B cell (primary cell): ENCODE measurements around the gene ACSS1. TPM values are rescaled to one million over a fixed set of nuclear protein-coding genes. Genes with fewer than 3 reads are reported as not detected.

Experiments
- ATAC-seq: fragments of 200-7000 bp; cut with Tn5 transposase; one replicate; pipeline ENCODE4 v1.10.0; 2021; ENCODE audit warnings: low read depth, mild to moderate bottlenecking, moderate number of reproducible peaks, moderate library complexity
- CTCF ChIA-PET: fragments of 350-600 bp; sonication (Branson Sonifier 250); formaldehyde crosslinking; loops from one replicate; lab custom pipeline; 2021; ENCODE audit warnings: antibody characterized with exemption, inconsistent platforms; lab: Charles Lee
- POLR2A ChIA-PET: fragments of 350-600 bp; sonication (Branson Sonifier 250); formaldehyde crosslinking; loops from one replicate; lab custom pipeline; 2021; ENCODE audit warnings: antibody characterized with exemption; lab: Charles Lee
- DNase-seq: peaks from one replicate; pipeline ENCODE4 v3.0.0; 2013
- H2AFZ ChIP-seq: 2 replicates; pipeline ENCODE4 v1.6.1; 2012; ENCODE audit warnings: mild to moderate bottlenecking, low read depth, low read length; ENCODE audit not compliant: insufficient read depth, poor library complexity, severe bottlenecking
- H3K27ac ChIP-seq, 2 donors: 1 replicate in 1 of 2; 2 replicates in 1 of 2; pipeline ENCODE4 v1.5.1; 2012 to 2013; ENCODE audit warnings: low read length in 2 of 2, mild to moderate bottlenecking in 2 of 2, moderate library complexity in 1 of 2
- H3K27me3 ChIP-seq, 4 experiments: fragments of 200-600 bp in 1 of 4; sonication (generic) in 1 of 4; replicated peaks in 1 of 4; 1 replicate in 2 of 4; 2 replicates in 2 of 4; pipeline versions ENCODE4 v1.6.1 to v1.7.0; 2013 to 2016; ENCODE audit warnings: low read length in 3 of 4, mild to moderate bottlenecking in 2 of 4, mixed read lengths in 1 of 4, moderate library complexity in 1 of 4; ENCODE audit not compliant: insufficient read depth in 4 of 4, control insufficient read depth in 3 of 4; ENCODE audit errors: control extremely low read depth in 1 of 4
- H3K36me3 ChIP-seq, 2 experiments: replicated peaks in 1 of 2; 1 replicate in 1 of 2; 2 replicates in 1 of 2; pipeline versions ENCODE4 v1.6.1 to v1.7.1; 2013; ENCODE audit warnings: low read length in 1 of 2; ENCODE audit not compliant: insufficient read depth in 2 of 2, control insufficient read depth in 1 of 2; ENCODE audit errors: control extremely low read depth in 1 of 2, extremely low read depth in 1 of 2
- H3K4me1 ChIP-seq, 2 donors: fragments of 200-600 bp in 1 of 2; sonication (generic) in 1 of 2; 1 replicate in 1 of 2; 2 replicates in 1 of 2; pipeline versions ENCODE4 v1.5.1 to v1.6.1; 2013 to 2017; ENCODE audit warnings: low read length in 2 of 2; ENCODE audit not compliant: control insufficient read depth in 2 of 2, insufficient read depth in 2 of 2
- H3K4me2 ChIP-seq: replicated peaks from 2 replicates; pipeline ENCODE3; 2012; ENCODE audit warnings: mild to moderate bottlenecking, low read depth, low read length; ENCODE audit not compliant: poor library complexity, severe bottlenecking
- H3K4me3 ChIP-seq, 5 experiments: fragments of 200-600 bp in 1 of 5; sonication (generic) in 1 of 5; 1 replicate in 3 of 5; 2 replicates in 2 of 5; pipeline versions ENCODE4 v1.5.1 to v1.7.0; 2011 to 2016; ENCODE audit warnings: low read length in 4 of 5, mild to moderate bottlenecking in 4 of 5, low read depth in 2 of 5, control low read depth in 1 of 5, moderate library complexity in 1 of 5; ENCODE audit not compliant: insufficient read depth in 1 of 5; ENCODE audit errors: control extremely low read depth in 1 of 5, extremely low read depth in 1 of 5
- H3K79me2 ChIP-seq: fragments of 200-600 bp; sonication (generic); one replicate; pipeline ENCODE4 v1.6.0; 2016; ENCODE audit warnings: low read length; ENCODE audit not compliant: control insufficient read depth, insufficient read depth
- H3K9ac ChIP-seq: fragments of 200-600 bp; sonication (generic); 2 replicates; pipeline ENCODE4 v1.6.1; 2017; ENCODE audit warnings: mild to moderate bottlenecking, low read length, moderate library complexity
- H3K9me3 ChIP-seq, 3 donors: one replicate each; pipeline versions ENCODE4 v1.6.1 to v1.7.1; 2013; ENCODE audit warnings: low read length in 2 of 3; ENCODE audit not compliant: control insufficient read depth in 2 of 3, insufficient read depth in 1 of 3; ENCODE audit errors: control extremely low read depth in 1 of 3
- H4K20me1 ChIP-seq: 2 replicates; pipeline ENCODE4 v1.6.0; 2012; ENCODE audit warnings: mild to moderate bottlenecking, low read length; ENCODE audit not compliant: insufficient read depth, control insufficient read depth, poor library complexity, severe bottlenecking
- H3K27ac Mint-ChIP-seq: one replicate; pipeline ENCODE4 v1.8.0; 2021; ENCODE audit warnings: mixed read lengths
- H3K27me3 Mint-ChIP-seq: one replicate; pipeline ENCODE4 v1.8.0; 2021; ENCODE audit warnings: mixed read lengths
- H3K4me1 Mint-ChIP-seq: one replicate; pipeline ENCODE4 v1.8.0; 2021; ENCODE audit warnings: mixed read lengths
- H3K4me3 Mint-ChIP-seq: one replicate; pipeline ENCODE4 v1.8.0; 2021; ENCODE audit warnings: mixed read lengths
- H3K9me3 Mint-ChIP-seq: one replicate; pipeline ENCODE4 v1.8.0; 2022; ENCODE audit warnings: mixed read lengths; ENCODE audit not compliant: insufficient read depth
- CTCF ChIP-seq: fragments of 200-600 bp; IDR thresholded peaks from one replicate; pipeline ENCODE4 v1.8.0; 2022; ENCODE audit warnings: antibody characterized with exemption, mild to moderate bottlenecking
- EZH2 ChIP-seq: IDR thresholded peaks from 2 replicates; pipeline ENCODE4 v1.6.1; 2012; ENCODE audit warnings: borderline replicate concordance, low read depth, mild to moderate bottlenecking, moderate library complexity, low read length; ENCODE audit not compliant: insufficient read depth, poor library complexity, severe bottlenecking
- WGBS: methylation state at CpG from one replicate; pipeline ENCODE4 v1.1.5; 2013; ENCODE audit warnings: missing lambda C conversion rate; ENCODE audit not compliant: insufficient coverage; 5-methylcytosine and 5-hydroxymethylcytosine counted together
- intact Hi-C: fragments of 100-400 bp; cut with micrococcal nuclease; formaldehyde crosslinking; loops from one replicate; pipeline ENCODE4 v1.10.0; 2022
- polyA plus RNA-seq: library from polyadenylated mRNA; depleted of rRNA; stranded (reverse); fragments of >200 nt; gene quantifications from 2 replicates; pipeline ENCODE4 v1.2.3, GENCODE V29; 2012
- total RNA-seq, 2 donors: library from RNA; stranded (reverse); fragments of 120-200 nt in 1 of 2; gene quantifications; 1 replicate in 1 of 2; 2 replicates in 1 of 2; pipeline versions ENCODE4 v1.2.3 to v1.2.4, GENCODE V29; 2013 to 2022

The ACSS1 gene
- total and polyA plus RNA-seq, 2 donors (not counting 1 experiment from before 2014, with no cell fraction given): 82.7 to 95.5 TPM

GRCh38 chr20:25063981-25064380 is 6.0 kb upstream of the ACSS1 start:
- peaks cover 32% of the 10 kb centered on the region for H3K4me1 Mint-ChIP-seq
- WGBS: 100% methylated on average over 2 of the region's 2 CpGs
- Histone ChIP-seq H2AFZ (no peak overlapping the region), H3K4me2 (no peak overlapping the region), H4K20me1 (no peaks in the 10 kb centered on the region), H3K27me3 (peaks cover 0 to 5% (median 2%) of the 10 kb centered on the region in 4 experiments), H3K27ac (no peak overlapping the region), H3K79me2 (no peaks in the 10 kb centered on the region), H3K4me1 (peaks cover 28 to 32% of the 10 kb centered on the region in 2 donors), H3K9me3 (no peaks in the 10 kb centered on the region), H3K4me3 (no peak overlapping the region), H3K9ac (no peak overlapping the region), H3K36me3 (no peaks in the 10 kb centered on the region)
- POLR2A ChIA-PET: interaction anchor here (2.5 kb wide), 1 partner anchor 70 kb away, joined by 11 read pairs; the partner anchor contains the start of gene APMAP
- intact Hi-C loops: loop anchor here (10.0 kb wide), 1 partner anchor 959 kb away; no protein-coding TSS in a partner anchor
- ATAC-seq: no peak
- peak overlapping the region; percentile 32 for H3K27ac Mint-ChIP-seq
- no peak for DNase-seq
- H3K4me3 Mint-ChIP-seq: no peak overlapping the region
- CTCF ChIA-PET: interaction anchor here (0.5 to 6.1 kb wide), 13 partner anchors 10 to 962 kb away, joined by 3 to 250 read pairs (median 4); partner anchors contain the start of gene APMAP
- H3K9me3 Mint-ChIP-seq: no peaks in the 10 kb centered on the region
- no peaks in the 10 kb centered on the region for H3K27me3 Mint-ChIP-seq
- TF ChIP-seq EZH2: no peak

GRCh38 chr20:25063546-25063945 is 5.6 kb upstream of the ACSS1 start:
- intact Hi-C loops: loop anchor here (10.0 kb wide), 1 partner anchor 959 kb away; no protein-coding TSS in a partner anchor
- DNase-seq: no peak
- Mint-ChIP-seq H3K27ac (peak overlapping the region; percentile 32), H3K4me3 (no peak overlapping the region), H3K4me1 (peaks cover 37% of the 10 kb centered on the region), H3K27me3 (no peaks in the 10 kb centered on the region), H3K9me3 (no peaks in the 10 kb centered on the region)
- H2AFZ ChIP-seq: no peak overlapping the region
- CTCF ChIA-PET: interaction anchor here (0.5 to 6.1 kb wide), 9 partner anchors 10 to 335 kb away, joined by 3 to 250 read pairs (median 4); partner anchors contain the start of gene APMAP
- no peaks in the 10 kb centered on the region for H4K20me1 ChIP-seq
- no peak for TF ChIP-seq CTCF
- no peak for TF ChIP-seq EZH2
- H3K27me3 ChIP-seq: peaks cover 0 to 5% (median 2%) of the 10 kb centered on the region in 4 experiments
- peak overlapping the region; percentile 26 for H3K4me2 ChIP-seq
- POLR2A ChIA-PET: interaction anchor here (2.5 kb wide), 1 partner anchor 70 kb away, joined by 11 read pairs; the partner anchor contains the start of gene APMAP
- H3K4me1 ChIP-seq: peaks cover 32 to 37% of the 10 kb centered on the region in 2 donors
- no peak overlapping the region for H3K9ac ChIP-seq
- H3K79me2 ChIP-seq: no peaks in the 10 kb centered on the region
- ATAC-seq: no peak
- H3K36me3 ChIP-seq: no peaks in the 10 kb centered on the region
- 94% methylated on average over 11 of the region's 11 CpGs for WGBS
- no peak overlapping the region for H3K4me3 ChIP-seq
- no peak overlapping the region for H3K27ac ChIP-seq
- no peaks in the 10 kb centered on the region for H3K9me3 ChIP-seq
